SW 1271 (cell line): ENCODE measurements around the gene MRPL22.
"Not testable (repeated sequence)": the region's sequence is repeated elsewhere in the genome, so short reads cannot be mapped to it uniquely, and the experiment has no call there.

Experiments used
- DNase-seq, 2 experiments: peaks; one replicate each; lab custom pipeline; 2025; lab: John Stamatoyannopoulos, UW

The MRPL22 gene

GRCh38 chr5:154993461-154993860, 52.6 kb downstream of the MRPL22 start:
- no peak for DNase-seq

DNA sequence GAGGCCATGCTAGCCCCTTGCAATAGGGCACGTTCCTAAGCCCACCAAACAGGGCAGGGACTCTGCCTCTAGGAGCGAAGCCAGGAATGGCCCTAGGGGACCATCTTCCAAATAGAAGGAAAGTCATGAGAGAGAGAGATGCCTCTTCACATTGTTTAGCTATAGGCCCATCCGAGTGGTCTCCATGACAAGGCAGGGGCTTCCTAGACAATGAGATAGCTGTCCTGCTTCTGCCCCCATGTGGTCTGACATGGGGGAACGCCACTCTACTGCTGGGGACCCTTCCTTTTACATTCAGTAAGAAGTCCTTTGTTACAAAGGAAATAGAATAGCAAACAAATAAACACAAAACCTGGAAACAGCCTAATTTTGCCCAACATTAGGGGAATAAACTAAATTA, 54.8 kb downstream of the MRPL22 start:
- DNase-seq = no peak

- peak in 1 of 2 experiments; percentile 17 for DNase-seq
Measured at GRCh38 chr5:154997746-154998145, 56.9 kb downstream of the MRPL22 start.

GRCh38 chr5:154999865-155000264, 59.0 kb downstream of the MRPL22 start:
- no peak for DNase-seq

DNA sequence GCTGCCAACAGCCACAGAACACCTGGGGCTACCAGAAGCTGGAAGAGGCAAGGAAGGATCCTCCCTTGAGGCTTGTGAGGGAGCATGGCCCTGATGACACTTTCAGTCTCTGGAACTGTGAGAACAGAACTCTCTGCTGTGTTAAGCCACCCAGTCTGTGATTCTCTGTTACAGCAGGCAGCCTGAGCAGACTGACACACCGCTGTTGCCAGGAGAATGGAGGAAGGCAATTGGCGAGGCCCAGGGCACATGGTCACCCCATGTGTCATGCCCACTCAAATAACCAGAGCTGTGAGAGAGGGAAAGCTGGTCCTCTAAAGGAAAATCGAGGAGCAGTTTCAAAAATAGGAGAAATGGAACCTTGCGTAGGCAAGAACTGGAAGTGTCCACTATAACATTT, 60.6 kb downstream of the MRPL22 start:
- no peak for DNase-seq

GRCh38 chr5:155002722-155003121, 61.8 kb downstream of the MRPL22 start:
- DNase-seq = peak; percentile 10 to 29

DNA sequence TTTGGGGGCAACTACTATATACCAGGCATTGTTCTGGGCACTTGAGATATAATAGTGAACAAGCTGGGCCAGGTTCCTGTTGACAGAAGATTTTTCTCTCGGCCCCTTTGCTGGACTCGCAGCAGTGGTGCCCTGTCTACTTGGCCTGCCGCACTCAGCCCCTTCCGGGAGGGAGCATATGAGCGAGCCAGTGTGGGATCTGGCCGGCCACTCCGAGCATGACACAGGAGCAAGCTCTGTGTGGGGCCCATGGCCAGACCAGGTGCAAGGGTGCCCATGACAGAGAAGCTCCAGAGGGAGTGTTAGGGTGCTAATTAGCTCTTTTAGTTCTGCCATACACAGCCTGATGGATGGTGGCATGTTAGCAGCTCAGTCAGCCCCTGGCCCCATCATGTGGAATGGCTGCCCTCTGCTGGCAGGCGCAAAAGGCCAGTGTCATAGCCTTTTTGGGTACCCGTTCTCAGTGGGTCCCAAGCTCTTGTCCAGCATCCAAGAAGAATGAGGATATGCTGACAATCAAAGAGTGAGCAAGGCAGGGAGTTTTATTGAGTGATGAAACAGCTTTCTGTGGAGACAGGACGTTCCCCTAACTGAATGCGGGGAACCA, 63.4 kb downstream of the MRPL22 start:
- DNase-seq = no peak

GRCh38 chr5:155006265-155006664, 65.4 kb downstream of the MRPL22 start:
- not testable (repeated sequence) for DNase-seq

GRCh38 chr5:155008669-155009068, 67.8 kb downstream of the MRPL22 start:
- DNase-seq = no peak

DNA sequence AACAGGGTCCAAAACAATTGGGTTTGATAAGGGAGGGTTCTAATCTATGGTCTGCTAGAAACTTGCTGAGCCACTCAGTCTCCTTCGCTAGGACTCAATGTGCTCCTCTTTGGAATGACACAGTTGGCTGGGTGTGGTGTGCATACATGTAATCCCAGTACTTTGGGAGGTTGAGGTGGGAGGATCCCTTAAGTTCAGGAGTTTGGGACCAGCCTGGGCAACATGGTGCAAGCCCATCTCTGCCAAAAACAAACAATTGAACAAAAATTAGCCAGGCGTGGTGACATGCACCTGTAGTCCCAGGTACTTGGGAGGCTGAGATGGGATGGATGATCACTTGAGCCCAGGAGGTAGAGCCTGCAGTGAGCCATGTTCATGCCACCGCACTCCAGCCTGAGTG, 70.0 kb downstream of the MRPL22 start:
- no peak for DNase-seq

- no peak for DNase-seq
Measured at GRCh38 chr5:155013526-155013925, 72.7 kb downstream of the MRPL22 start, which contains the start of gene KIF4B. Gene KIF4B, plus strand, starts transcription at chr5:155013755. Its CDS starts 105 bp downstream, at chr5:155013860.

GRCh38 chr5:155015239-155015638, 74.4 kb downstream of the MRPL22 start:
- DNase-seq = no peak

GRCh38 chr5:155017610-155018009, 76.7 kb downstream of the MRPL22 start:
- DNase-seq = no peak
